ENCODE results near the gene PBX3.
A peak's percentile ranks its signal among the peaks of the same experiment; 100 is the strongest.

PBX3 gene

GRCh38 chr9:125911861-125912644 is 164.9 kb downstream of the PBX3 start:
- no peak for DNase-seq

- DNase-seq: no peak
These were observed 165.5 kb downstream of the PBX3 start for GRCh38 chr9:125912667-125913066.

GRCh38 chr9:125913551-125913950 is 166.4 kb downstream of the PBX3 start:
- no peak for DNase-seq

- DNase-seq: no peak
These were observed 167.2 kb downstream of the PBX3 start for GRCh38 chr9:125914411-125914810.

GRCh38 chr9:125915606-125916005 is 168.4 kb downstream of the PBX3 start:
- no peak for DNase-seq

GRCh38 chr9:125919565-125919964 is 172.4 kb downstream of the PBX3 start:
- no peak for DNase-seq

- DNase-seq: no peak
These were observed 173.2 kb downstream of the PBX3 start for GRCh38 chr9:125920402-125920801.

- no peak for DNase-seq
These were observed 175.7 kb downstream of the PBX3 start for GRCh38 chr9:125922854-125923253.

GRCh38 chr9:125924351-125924750 is 177.2 kb downstream of the PBX3 start:
- DNase-seq: no peak

GRCh38 chr9:125926936-125927335 is 179.8 kb downstream of the PBX3 start:
- DNase-seq: no peak

- DNase-seq: no peak
These were observed 182.7 kb downstream of the PBX3 start for GRCh38 chr9:125929846-125930245.

GRCh38 chr9:125931211-125931610 is 184.0 kb downstream of the PBX3 start:
- no peak for DNase-seq

- DNase-seq: peak; percentile 71
These were observed 184.8 kb downstream of the PBX3 start for GRCh38 chr9:125932012-125932411.

GRCh38 chr9:125932746-125933455 is 185.7 kb downstream of the PBX3 start:
- no peak for DNase-seq

GRCh38 chr9:125942125-125942524 is 195.0 kb downstream of the PBX3 start:
- no peak for DNase-seq

- no peak for DNase-seq
These were observed 196.7 kb downstream of the PBX3 start for GRCh38 chr9:125943831-125944230.

GRCh38 chr9:125946397-125946796 is 199.2 kb downstream of the PBX3 start:
- no peak for DNase-seq

- no peak for DNase-seq
These were observed 201.9 kb downstream of the PBX3 start for GRCh38 chr9:125948887-125949596.

GRCh38 chr9:125949703-125950460 is 202.7 kb downstream of the PBX3 start:
- no peak for DNase-seq

GRCh38 chr9:125950880-125951471 is 203.8 kb downstream of the PBX3 start:
- no peak for DNase-seq

GRCh38 chr9:125953314-125954019 is 206.3 kb downstream of the PBX3 start:
- DNase-seq: no peak

- DNase-seq: no peak
These were observed 208.9 kb downstream of the PBX3 start for GRCh38 chr9:125956102-125956501.

Data from islet precursor cell (in vitro differentiated cells).